ENCODE results near the gene NOL12.

DNA sequence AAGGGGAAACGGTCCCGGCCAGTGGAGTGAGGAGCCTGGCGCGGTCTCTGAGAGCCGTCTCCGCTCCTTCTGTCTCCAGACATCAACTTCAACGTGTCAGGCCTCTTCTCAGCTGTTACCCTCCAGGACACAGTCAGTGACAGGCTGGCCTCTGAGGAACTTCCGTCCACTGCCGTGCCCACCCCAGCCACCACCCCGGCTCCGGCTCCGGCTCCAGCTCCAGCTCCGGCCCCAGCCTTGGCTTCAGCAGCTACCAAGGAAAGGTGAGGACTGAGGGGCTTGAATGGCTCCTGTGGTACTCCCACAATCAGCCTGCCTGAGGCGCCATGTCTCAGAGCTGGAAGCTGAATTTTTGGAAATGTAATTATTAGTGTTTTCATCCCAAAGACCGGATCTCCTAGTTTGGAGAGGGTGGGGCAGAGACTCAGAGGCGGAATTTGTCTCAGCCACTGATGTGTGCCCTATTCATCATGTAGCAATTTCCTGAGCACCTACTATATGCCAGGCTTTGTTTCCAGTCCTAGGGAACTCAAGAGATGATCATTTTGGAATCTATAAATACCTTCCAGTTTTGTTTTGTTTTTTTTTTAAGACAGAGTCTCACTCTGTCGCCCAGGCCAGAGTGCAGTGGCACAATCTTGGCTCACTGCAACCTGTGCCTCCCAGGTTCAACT, 35.5 kb upstream of the NOL12 start:
- TF ChIP-seq POLR2A (IDR thresholded peaks at IDR 0.05): no peak
- TF ChIP-seq, protein P1, sequence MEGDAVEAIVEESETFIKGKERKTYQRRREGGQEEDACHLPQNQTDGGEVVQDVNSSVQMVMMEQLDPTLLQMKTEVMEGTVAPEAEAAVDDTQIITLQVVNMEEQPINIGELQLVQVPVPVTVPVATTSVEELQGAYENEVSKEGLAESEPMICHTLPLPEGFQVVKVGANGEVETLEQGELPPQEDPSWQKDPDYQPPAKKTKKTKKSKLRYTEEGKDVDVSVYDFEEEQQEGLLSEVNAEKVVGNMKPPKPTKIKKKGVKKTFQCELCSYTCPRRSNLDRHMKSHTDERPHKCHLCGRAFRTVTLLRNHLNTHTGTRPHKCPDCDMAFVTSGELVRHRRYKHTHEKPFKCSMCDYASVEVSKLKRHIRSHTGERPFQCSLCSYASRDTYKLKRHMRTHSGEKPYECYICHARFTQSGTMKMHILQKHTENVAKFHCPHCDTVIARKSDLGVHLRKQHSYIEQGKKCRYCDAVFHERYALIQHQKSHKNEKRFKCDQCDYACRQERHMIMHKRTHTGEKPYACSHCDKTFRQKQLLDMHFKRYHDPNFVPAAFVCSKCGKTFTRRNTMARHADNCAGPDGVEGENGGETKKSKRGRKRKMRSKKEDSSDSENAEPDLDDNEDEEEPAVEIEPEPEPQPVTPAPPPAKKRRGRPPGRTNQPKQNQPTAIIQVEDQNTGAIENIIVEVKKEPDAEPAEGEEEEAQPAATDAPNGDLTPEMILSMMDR (IDR thresholded peaks at IDR 0.05): no peak
- TF ChIP-seq POLR2AphosphoS5 (IDR thresholded peaks at IDR 0.05): no peak
